A204.1 (cell line): ENCODE measurements around the gene PPP2R2B.

ENCODE experiments used
- FAIRE-seq: peaks from 2 replicates; lab custom pipeline; 2012; peaks lifted over from hg19 to GRCh38; lab: Jason Lieb, UNC

PPP2R2B gene

DNA sequence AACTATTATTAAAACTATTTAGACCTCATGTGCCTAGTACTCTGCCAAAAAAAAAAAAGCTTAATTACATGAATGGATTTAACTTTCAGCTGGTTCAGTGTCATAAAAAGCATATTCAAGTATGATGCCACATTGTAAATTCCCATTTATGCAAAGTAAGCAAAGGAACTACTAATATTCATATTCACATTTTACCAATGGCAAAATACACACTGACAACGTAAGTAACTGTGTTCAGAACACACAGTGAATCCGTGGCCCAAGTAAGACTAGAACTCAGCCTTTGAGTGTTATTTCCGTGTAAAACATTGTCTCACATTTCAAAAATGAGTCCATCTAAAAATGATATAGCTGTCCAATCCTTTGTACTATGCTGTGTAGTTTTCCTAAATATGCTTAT lies 56.8 kb downstream of the PPP2R2B start:
- no peak for FAIRE-seq

- FAIRE-seq, result no peak
Observed at GRCh38 chr5:146820987-146821386, 57.6 kb downstream of the PPP2R2B start.

GRCh38 chr5:146818822-146819221 lies 59.7 kb downstream of the PPP2R2B start:
- FAIRE-seq, result no peak

GRCh38 chr5:146817973-146818372 lies 60.6 kb downstream of the PPP2R2B start:
- no peak for FAIRE-seq

DNA sequence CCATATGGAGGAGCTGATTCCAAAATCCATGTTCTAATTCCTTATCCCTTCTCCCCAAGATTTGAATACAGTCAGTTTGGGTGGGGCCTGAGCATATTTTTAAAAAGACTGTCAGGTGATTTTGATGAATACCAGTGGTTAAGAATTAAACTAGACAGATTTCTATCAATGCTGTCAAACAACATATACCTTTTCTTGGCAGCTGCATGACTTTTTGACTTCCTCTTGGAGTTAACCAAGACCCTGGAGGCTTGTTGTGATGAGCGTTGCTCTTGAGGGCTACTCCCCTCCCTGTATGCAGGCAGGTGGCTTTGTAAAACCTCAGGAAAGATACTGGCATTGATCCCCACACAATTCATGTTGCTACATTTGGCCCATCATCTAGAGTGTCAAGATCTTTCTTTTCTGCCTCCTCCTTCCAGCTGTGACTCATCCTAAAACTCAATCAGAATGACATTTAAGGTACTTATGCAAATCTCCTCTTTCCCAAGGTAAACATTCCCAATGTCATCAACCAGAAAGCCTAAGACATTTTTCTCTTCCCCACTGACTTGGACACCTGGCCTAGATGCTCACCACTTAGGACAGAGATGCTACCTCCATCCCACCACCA lies 61.7 kb downstream of the PPP2R2B start:
- FAIRE-seq, result no peak

GRCh38 chr5:146815411-146815810 lies 63.1 kb downstream of the PPP2R2B start:
- FAIRE-seq, result no peak

DNA sequence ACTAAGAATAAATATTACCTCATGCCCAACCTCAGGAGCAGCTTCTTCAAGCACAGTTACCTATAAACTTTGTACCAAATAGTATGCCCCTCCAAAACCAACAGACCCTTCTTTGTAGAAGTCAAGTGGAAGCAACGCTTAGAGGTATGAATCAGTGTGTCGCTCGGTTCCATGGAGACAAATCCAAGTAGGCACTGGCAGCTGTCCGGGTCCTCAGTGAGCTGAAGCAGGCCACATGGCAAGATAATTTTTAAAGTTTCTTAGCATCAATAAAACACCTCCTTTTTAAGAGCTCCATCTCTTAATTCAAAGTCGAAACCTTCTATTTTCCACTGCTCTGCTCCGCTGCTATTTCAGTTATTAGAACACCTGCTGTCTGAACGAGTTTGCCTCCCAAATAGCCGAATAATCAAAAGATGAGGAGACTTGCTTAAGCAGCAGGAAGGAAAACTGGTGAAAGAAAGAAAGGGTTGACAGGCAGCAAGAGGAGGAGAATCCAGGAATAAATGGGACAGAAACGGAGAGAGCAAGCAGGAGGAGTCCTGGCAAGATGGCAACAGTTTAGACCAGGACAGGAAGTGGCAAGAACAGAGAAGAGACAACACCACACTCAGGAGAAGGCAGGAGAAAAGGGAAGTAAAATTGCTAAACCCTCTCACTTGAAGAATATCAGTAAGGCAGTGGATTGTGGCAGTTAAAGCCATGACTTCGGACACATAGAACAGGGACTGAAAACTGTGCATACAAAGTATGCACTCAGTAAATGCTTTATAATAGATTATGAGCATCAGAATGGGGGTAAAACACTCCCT lies 65.0 kb downstream of the PPP2R2B start:
- FAIRE-seq, result no peak

DNA sequence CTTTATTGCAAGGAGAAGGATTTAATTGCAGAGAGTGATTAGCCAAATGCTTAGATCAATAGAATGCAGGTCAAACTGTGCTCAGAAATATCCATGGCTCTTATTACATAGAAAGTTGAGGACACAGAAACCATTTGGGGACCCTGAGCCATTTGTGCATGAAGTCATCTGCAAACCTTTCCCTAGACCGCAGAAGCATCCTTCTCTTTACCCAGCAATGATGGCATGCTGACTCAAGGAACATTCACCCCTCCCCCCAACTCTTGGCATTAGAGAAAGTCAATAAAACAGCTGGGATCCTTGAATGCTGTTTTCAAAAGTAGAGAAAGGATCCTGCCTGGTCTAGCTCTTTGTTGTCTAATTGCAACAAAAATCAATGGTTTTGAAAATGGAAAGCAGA lies 73.5 kb downstream of the PPP2R2B start:
- FAIRE-seq, result no peak

- no peak for FAIRE-seq
Observed at GRCh38 chr5:146802945-146803522, 75.5 kb downstream of the PPP2R2B start.

GRCh38 chr5:146799671-146800070 lies 78.9 kb downstream of the PPP2R2B start:
- no peak for FAIRE-seq

DNA sequence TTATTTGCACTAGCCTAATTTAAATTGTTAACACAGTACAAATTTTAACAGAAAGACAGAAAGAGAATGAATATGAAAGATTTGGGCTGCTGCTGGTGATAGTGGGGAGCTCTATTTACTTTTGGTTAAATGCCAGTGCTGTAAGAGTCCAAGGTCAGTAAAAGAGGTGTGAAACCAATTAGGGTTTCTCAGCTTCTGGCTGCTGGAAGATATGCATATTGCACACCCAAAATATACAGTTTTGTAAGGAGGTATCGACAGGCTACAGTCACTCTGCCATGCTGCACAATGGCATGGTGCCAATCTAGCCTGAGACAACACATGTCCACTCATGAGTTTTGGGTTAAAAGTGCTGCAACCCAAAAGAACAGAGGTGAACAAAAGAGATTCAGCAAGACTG lies 79.3 kb downstream of the PPP2R2B start:
- no peak for FAIRE-seq

DNA sequence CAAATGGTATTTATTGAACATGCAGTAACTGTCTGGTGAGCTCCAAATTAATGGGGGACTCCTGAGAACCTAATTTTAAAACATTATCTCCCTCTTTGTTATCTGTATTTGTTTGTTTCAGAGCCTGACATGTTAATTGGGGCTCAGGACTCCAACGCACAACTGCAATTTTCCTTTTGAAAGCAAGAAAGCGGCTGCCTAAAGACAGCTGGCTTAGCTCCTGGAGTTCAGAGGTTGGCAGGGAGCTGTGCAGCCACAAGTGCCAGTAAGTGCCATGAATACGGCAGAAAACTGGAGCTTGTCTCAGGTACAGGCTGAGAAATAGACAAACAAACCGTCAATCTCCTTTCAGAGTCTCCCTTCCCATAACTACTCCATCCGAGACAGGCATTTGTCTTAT lies 80.9 kb downstream of the PPP2R2B start:
- no peak for FAIRE-seq

DNA sequence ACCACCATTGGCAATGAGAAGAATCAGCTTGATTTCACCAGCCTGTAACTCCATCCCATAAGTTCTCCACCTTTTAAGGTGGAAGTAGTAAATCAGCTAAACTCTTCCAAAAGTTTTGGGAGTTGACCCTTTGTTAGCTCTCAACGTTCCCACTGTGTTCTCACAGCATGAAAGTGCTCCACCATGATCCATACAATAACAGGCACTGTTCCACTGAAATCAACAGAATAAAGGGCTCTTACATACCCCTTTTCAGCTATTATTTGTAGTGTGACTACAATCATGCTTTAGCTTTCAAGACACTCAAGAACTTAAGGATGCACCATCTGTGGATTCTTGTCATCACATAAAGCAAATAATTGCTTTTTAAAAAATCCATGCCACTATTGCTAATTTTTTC lies 81.6 kb downstream of the PPP2R2B start:
- FAIRE-seq, result no peak

GRCh38 chr5:146796144-146796543 lies 82.4 kb downstream of the PPP2R2B start:
- no peak for FAIRE-seq

- no peak for FAIRE-seq
Observed at GRCh38 chr5:146794326-146795029, 84.1 kb downstream of the PPP2R2B start.

GRCh38 chr5:146793709-146794108 lies 84.8 kb downstream of the PPP2R2B start:
- no peak for FAIRE-seq

GRCh38 chr5:146791471-146791870 lies 87.1 kb downstream of the PPP2R2B start:
- FAIRE-seq, result no peak

GRCh38 chr5:146789712-146790653 lies 88.6 kb downstream of the PPP2R2B start:
- no peak for FAIRE-seq

- no peak for FAIRE-seq
Observed at GRCh38 chr5:146788898-146789297, 89.7 kb downstream of the PPP2R2B start.

GRCh38 chr5:146785065-146785464 lies 93.5 kb downstream of the PPP2R2B start:
- FAIRE-seq, result no peak

DNA sequence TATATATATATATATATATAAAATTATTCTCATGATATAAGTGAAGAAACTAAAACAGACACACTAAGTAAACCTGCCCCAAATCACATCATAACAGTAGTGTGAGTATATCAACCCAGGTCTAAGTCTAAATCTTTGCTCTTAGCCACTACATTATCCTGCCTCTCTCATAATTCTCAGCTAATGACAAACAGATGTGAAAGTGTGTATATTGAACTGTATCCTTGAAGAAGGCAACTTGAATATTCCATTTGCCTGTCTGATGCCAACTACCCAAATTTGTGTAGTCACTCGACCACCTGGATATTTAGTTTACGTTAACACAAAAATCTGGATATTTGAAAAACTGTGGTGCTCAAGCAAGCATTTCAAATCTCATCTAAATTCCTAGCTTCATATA lies 97.4 kb downstream of the PPP2R2B start:
- no peak for FAIRE-seq
